GM20431 (cell line): ENCODE results near the gene RAPSN.
"Not testable (repeated sequence)": the region's sequence is repeated elsewhere in the genome, so short reads cannot be mapped to it uniquely, and the experiment has no call there.

Source experiments
- in situ Hi-C: fragments of 300-500 bp; cut with MseI, MboI; formaldehyde crosslinking; loops from one replicate; pipeline ENCODE4 v1.15.0; 2020; ENCODE audit warnings: low sequenced_read_pairs; ENCODE audit not compliant: unreplicated experiment

RAPSN gene

GRCh38 chr11:47466701-47467250 is 17.8 kb upstream of the RAPSN start:
- in situ Hi-C loops, result no loop called here

- in situ Hi-C loops, result no loop called here
Measured at GRCh38 chr11:47466201-47466600, 17.3 kb upstream of the RAPSN start.

GRCh38 chr11:47464483-47464882 is 15.5 kb upstream of the RAPSN start:
- in situ Hi-C loops, result no loop called here

GRCh38 chr11:47461876-47462275 is 12.9 kb upstream of the RAPSN start:
- in situ Hi-C loops, result no loop called here

- in situ Hi-C loops, result no loop called here
Measured at GRCh38 chr11:47460571-47461235, 11.8 kb upstream of the RAPSN start.

- in situ Hi-C loops, result not testable (repeated sequence)
Measured at GRCh38 chr11:47454258-47454671, 5.3 kb upstream of the RAPSN start.

- in situ Hi-C loops, result no loop called here
Measured at GRCh38 chr11:47453365-47453764, 4.4 kb upstream of the RAPSN start.

GRCh38 chr11:47451990-47452389 is 3.1 kb upstream of the RAPSN start:
- in situ Hi-C loops, result no loop called here

GRCh38 chr11:47451436-47451835 is 2.5 kb upstream of the RAPSN start:
- in situ Hi-C loops, result no loop called here

GRCh38 chr11:47449541-47449940 is 605 bp upstream of the RAPSN start:
- in situ Hi-C loops, result no loop called here

GRCh38 chr11:47447906-47448305 is 1.0 kb downstream of the RAPSN start:
- in situ Hi-C loops, result no loop called here

- in situ Hi-C loops, result no loop called here
Measured at GRCh38 chr11:47446833-47447232, 2.1 kb downstream of the RAPSN start.

GRCh38 chr11:47445840-47446239 is 3.1 kb downstream of the RAPSN start:
- in situ Hi-C loops, result no loop called here

- in situ Hi-C loops, result no loop called here
Measured at GRCh38 chr11:47443817-47444216, 5.1 kb downstream of the RAPSN start.

- in situ Hi-C loops, result no loop called here
Measured at GRCh38 chr11:47443028-47443700, 5.8 kb downstream of the RAPSN start.

- in situ Hi-C loops, result no loop called here
Measured at GRCh38 chr11:47442514-47442913, 6.4 kb downstream of the RAPSN start.

- in situ Hi-C loops, result no loop called here
Measured at GRCh38 chr11:47441421-47441820, 7.5 kb downstream of the RAPSN start.

GRCh38 chr11:47440054-47440476 is 8.9 kb downstream of the RAPSN start:
- in situ Hi-C loops, result no loop called here

GRCh38 chr11:47438721-47439120 is 10.2 kb downstream of the RAPSN start:
- in situ Hi-C loops, result no loop called here

GRCh38 chr11:47437746-47438418 is 11.1 kb downstream of the RAPSN start:
- in situ Hi-C loops, result no loop called here

GRCh38 chr11:47437218-47437745 is 11.7 kb downstream of the RAPSN start:
- in situ Hi-C loops, result no loop called here
